GM20431 (cell line): ENCODE measurements around the gene GCN1.

Experiments used
- in situ Hi-C: fragments of 300-500 bp; cut with MseI, MboI; formaldehyde crosslinking; loops from one replicate; pipeline ENCODE4 v1.15.0; 2020; ENCODE audit warnings: low sequenced_read_pairs; ENCODE audit not compliant: unreplicated experiment

GCN1 gene

DNA sequence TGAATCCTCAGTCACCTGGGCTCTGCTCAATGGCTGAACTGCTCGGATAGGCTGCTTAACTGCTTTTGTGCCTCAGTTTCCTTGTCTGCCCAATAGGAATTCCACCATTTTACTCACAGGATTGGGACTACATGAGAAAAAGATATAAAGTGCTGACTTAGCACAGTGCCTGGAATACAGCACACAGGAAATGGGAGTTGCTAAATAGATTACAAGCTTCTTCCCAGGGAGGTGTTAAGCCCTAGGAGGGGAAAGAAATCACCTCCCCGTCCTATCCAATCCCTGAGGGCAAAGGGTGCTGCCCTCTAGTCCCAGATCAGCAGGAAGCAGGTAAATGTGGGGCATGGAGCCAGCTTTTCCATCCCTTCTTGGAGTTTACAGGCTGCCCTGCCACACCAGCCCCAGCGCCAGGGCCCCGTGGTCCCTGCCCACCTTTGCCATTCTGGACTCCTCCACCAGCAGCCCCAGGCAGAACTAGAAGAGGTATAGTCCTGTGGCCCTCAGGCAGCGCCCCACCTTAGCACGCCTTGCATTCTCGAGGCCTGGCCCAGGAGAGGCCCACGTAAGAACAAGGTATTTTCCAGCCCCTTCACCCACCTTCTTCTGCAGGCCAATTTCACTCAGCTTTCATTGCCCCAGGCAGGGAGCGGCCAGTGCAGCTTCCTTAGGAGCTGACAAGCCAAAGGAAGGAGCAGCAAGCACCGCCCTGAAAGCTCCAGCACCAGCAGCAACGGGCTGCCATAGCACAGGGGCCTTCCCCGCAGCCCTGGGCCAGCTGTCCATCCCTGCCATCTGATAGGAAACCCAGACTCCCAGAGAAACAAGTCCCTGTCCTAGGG, 35.2 kb upstream of the GCN1 start:
- in situ Hi-C loops, result loop anchor here (10.0 kb wide), 1 partner anchor 45 kb away; no protein-coding TSS in a partner anchor

- in situ Hi-C loops, result loop anchor here (10.0 kb wide), 1 partner anchor 46 kb away; no protein-coding TSS in a partner anchor
Observed at GRCh38 chr12:120229071-120229486, 34.6 kb upstream of the GCN1 start.

GRCh38 chr12:120228291-120229070, 34.0 kb upstream of the GCN1 start:
- in situ Hi-C loops, result loop anchor here (10.0 kb wide), 1 partner anchor 46 kb away; no protein-coding TSS in a partner anchor

GRCh38 chr12:120228041-120228290, 33.5 kb upstream of the GCN1 start:
- in situ Hi-C loops, result loop anchor here (10.0 kb wide), 1 partner anchor 47 kb away; no protein-coding TSS in a partner anchor

GRCh38 chr12:120227233-120228040, 32.9 kb upstream of the GCN1 start:
- in situ Hi-C loops, result loop anchor here (10.0 kb wide), 1 partner anchor 47 kb away; no protein-coding TSS in a partner anchor

DNA sequence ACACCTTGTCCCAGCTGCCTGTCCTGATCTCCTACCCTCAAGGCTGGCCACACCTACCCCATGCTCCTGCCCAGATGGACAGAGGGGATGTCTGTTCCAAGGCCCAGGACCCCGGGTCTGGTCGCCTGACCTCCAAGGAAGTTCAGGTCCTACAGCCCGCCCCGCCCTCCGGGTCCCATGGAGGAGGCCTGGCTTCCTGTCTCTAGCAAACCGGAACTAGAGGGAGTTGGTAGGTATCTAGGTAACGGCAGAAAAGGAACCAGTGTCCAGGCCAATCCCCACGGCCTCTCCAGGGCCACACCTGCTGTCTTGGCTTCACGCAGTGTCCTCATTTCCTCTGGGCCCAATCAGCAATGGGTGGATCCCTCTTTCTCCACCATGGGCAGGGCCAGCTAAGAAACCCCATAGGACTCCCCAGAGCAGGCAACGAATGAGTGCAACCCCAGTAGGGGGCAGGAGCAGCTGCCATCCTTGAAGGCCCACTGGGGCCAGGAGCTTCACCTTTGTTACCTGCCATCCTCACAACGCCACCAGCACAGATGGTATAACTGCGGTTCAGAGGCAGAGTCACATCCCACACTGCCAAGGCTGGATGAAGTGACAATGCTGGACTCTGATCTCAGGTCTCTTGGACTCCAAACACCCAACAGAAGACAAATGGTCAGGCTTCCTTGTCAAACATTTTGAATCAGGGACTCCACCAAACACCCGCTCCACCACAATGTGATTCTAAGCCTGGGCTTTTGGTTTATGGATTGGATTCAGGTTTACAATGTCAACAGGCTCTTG, 31.5 kb upstream of the GCN1 start:
- in situ Hi-C loops, result loop anchor here (10.0 kb wide), 1 partner anchor 49 kb away; no protein-coding TSS in a partner anchor

DNA sequence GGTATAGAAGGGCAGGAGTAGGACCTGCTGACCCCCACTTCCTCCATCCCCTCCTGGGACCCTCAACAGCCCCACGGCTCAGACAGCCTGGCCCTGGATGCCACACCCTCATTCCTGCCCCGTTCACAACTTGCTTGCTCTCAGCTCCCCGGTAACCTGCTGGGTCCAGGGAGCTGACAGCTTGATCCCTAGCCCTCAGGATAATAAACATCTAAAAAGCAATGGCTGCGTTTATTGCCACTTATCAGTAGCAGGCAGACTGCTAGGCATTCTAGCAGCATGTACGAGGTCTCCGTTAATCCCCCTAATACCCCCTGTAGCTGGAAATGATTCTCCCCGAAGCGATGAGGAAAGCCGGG, 30.7 kb upstream of the GCN1 start:
- in situ Hi-C loops, result loop anchor here (10.0 kb wide), 1 partner anchor 50 kb away; no protein-coding TSS in a partner anchor

- in situ Hi-C loops, result loop anchor here (10.0 kb wide), 1 partner anchor 50 kb away; no protein-coding TSS in a partner anchor
Observed at GRCh38 chr12:120224304-120225199, 30.0 kb upstream of the GCN1 start.

- in situ Hi-C loops, result loop anchor here (10.0 kb wide), 1 partner anchor 51 kb away; no protein-coding TSS in a partner anchor
Observed at GRCh38 chr12:120223458-120224303, 29.2 kb upstream of the GCN1 start.

- in situ Hi-C loops, result loop anchor here (10.0 kb wide), 1 partner anchor 52 kb away; no protein-coding TSS in a partner anchor
Observed at GRCh38 chr12:120222288-120222832, 27.8 kb upstream of the GCN1 start.

DNA sequence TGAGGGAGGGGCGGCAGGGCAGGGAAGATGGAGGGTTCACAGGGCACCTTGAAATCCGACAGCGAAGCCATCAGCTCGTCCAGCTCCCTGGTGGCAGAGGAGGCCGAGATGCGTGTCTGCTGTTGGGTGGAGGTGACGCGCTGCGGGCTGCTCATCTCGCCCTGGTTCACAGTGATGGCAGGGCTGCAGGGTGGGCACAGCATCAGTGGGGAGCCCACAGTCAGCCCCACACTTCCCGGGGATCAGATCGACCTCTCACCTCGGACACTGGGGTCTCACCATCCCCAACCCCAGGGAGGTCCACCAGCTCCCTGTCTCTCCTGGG, 27.0 kb upstream of the GCN1 start:
- in situ Hi-C loops, result loop anchor here (10.0 kb wide), 1 partner anchor 53 kb away; no protein-coding TSS in a partner anchor

GRCh38 chr12:120220838-120221575, 26.5 kb upstream of the GCN1 start:
- in situ Hi-C loops, result loop anchor here (10.0 kb wide), 1 partner anchor 54 kb away; no protein-coding TSS in a partner anchor

DNA sequence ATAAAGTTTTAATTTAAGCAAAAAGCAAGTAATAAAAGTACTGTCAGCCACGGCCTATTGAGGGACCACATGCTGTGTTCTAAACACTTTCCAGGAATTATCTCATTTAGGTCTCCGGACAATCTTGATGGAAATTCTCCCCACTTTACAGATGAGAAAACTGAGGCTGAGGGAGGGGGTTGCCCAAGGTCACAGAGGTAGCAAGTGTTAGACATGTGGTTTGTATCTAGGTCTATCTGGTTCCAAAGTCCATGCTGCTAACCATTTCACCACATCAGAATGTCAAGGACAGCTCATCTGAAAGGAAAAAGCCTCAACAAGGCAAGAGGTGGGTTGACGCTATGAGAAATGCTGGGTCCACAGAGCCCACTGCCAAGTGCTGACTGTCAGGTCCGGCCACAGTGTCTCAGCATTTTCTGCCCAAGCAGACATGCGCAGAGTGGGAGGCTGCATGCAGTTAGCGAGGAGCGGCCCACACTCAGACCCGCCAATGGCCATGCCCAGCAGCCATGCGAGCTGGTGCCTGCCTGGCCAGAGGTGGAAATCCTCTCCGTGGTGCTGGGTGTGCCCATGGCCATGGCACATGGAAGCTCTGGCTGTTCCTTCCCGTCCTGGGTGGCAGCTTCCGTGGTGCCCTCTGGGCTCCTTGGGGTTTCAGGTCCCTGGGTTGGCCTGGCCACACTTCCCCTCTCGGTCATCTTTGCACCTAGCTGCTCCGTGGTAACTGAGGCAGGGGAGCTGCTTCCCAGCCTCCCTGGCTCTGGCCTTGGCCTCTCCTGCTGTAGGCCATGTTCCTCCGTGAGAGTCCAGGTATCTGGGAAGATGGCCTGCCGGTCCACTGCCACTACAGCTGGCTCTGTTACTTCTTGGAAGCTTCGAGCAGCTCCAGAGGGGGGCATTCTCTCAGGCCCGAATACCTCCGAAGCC, 24.4 kb upstream of the GCN1 start:
- in situ Hi-C loops, result no loop called here

GRCh38 chr12:120216742-120217605, 22.5 kb upstream of the GCN1 start:
- in situ Hi-C loops, result no loop called here
